ENCODE results near the gene UBP1.
"Not testable (repeated sequence)": the region's sequence is repeated elsewhere in the genome, so short reads cannot be mapped to it uniquely, and the experiment has no call there.

The UBP1 gene

DNA sequence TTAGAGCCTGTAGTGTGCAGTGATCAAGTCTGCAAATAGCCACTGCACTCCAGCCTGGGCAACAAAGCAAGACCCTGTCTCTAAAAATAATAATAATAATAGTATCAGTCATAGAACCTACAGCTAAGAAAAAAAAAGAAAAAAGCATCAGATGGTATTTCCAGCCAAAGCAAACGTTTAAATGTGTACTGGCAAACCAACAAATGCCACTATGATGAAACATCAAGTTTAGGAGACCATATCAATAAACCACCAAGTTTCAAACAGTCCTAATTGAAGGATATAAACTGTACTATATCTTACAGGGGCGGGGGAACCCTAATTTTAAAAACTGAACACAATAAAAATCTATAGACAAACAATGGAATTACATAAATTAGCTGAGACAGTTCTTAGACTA, 6.4 kb downstream of the UBP1 start:
- DNase-seq = no peak

- no peak for DNase-seq
Observed at GRCh38 chr3:33430571-33430970, 9.6 kb downstream of the UBP1 start.

- no peak for DNase-seq
Observed at GRCh38 chr3:33430061-33430460, 10.1 kb downstream of the UBP1 start.

DNA sequence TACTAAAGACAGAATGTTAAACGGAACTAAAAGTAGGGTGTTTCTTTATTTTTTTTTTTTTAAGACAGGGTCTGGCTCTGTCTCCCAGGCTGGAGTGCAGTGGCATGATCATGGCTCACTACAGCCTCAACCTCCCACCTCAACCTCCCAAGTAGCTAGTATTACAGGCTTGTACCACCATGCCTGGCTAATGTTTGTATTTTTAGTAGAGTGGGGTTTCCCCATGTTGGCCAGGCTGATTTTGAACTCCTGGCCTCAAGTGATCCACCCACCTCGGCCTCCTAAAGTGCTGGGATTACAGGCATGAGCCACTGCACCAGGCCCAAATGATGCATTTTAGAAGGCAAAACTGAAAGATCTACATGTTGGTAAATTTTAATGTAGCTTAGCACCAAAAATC, 10.9 kb downstream of the UBP1 start:
- DNase-seq = not testable (repeated sequence)

DNA sequence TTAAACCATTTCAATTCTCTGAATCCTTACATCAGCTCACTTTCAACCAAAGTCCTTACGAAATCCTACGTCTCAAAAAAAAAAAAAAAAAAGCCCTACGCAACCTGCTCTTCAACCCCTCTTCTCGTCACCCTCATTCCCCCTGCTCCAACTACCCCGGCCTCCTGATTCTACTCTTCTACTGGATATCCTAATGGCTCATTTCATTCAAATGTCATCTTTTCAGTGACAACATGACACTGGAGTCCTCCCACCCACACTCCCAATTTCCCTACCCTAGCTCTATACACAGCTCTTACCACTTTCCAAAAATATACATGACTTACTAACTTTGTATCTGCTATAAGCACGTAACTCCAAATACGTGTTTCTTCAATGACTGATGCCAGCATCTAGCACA, 11.5 kb downstream of the UBP1 start:
- DNase-seq = no peak

GRCh38 chr3:33426630-33427317, 13.4 kb downstream of the UBP1 start:
- DNase-seq = no peak

GRCh38 chr3:33426068-33426467, 14.1 kb downstream of the UBP1 start:
- DNase-seq = no peak

GRCh38 chr3:33425453-33425852, 14.8 kb downstream of the UBP1 start:
- no peak for DNase-seq

DNA sequence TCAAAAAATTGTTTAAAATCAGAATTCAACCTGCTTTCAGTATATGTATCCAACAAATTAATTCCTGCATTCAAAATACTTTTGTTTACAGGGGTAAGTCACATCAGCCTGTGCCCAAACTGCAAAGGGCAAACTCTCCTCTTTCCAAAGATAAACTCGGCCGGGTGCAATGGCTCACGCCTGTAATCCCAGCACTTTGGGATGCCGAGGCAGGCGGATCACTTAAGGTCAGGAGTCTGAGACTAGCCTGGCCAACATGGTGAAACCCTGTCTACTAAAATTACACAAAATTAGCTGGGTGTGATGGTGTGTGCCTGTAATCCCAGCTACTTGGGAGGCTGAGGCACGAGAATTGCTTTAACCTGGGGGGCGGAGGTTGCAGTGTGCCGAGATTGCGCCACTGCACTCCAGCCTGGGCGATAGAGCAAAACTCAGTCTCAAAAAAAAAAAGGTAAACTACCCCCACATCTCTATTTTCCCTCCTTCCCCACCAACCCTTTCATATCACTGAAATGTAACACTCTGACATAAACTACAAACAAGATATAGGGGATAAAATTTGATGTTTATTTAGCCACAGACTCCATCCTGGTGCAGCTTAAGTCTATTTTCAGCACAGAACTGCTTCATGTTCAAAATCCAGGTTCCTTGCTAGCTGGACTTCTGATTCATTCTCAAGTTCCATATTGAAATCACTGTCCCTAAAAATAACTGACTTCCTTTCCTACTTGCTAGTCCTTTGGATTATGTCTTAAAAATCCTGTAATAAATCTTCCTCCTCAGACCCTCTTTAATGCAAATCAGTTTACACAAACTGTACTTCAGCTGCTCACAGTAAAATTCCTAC, 15.4 kb downstream of the UBP1 start:
- DNase-seq = no peak

DNA sequence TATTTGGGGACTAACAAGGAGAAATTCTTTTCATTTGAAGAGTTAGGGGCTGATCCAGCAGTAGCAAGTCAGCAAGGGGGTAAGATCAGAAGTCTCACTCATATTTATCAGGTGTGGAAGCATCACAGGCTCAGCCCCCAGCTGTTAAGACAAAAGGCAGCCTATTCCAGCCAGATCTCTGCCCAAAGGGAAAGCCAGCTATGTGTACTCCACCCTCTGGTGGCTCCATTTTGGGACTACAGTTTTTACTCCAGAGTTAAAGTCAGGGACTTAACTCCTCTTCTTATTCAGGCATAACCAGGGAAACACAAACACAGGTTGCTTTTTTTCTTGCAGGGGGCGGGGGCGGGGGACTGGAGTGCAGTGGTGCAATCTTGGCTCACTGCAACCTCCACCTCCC, 19.2 kb downstream of the UBP1 start:
- DNase-seq = no peak

- DNase-seq = no peak
Observed at GRCh38 chr3:33419948-33420347, 20.3 kb downstream of the UBP1 start.

GRCh38 chr3:33417066-33417673, 23.0 kb downstream of the UBP1 start:
- DNase-seq = no peak

DNA sequence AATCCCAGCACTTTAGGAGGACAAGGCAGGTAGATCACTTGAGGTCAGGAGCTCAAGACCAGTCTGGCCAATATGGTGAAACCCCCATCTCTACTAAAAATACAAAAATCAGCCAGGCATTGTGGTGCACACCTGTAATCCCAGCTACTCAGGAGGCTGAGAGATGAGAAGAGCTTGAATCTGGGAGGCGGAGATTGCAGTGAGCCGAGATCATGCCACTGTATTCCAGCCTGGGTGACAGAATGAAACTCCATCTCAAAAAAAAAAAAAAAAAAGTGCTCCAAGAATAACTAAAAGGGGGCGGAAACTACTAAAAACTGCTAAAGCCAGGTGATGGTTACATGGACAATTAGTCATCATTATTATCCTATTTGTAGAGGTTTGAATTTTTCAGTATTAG, 29.4 kb downstream of the UBP1 start:
- not testable (repeated sequence) for DNase-seq

DNA sequence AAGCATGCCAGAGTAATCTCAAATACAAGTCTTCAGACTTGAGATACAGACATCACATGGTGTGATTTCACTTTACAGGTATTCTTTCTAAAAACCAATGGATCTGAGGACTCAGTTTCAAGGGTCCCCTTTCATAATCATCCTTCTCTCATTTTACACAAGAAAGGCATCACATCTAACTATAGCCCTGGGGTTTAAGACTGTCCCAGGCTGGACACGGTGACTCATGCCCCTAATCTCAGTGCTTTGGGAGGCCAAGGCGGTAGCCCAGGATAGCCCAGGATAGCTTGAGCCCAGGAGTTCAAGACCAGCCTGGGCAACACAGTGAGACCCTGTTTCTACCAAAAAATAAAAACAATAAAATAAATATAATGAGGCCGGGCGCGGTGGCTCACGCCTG, 36.4 kb downstream of the UBP1 start:
- no peak for DNase-seq

- no peak for DNase-seq
Observed at GRCh38 chr3:33402936-33403335, 37.3 kb downstream of the UBP1 start.

GRCh38 chr3:33401781-33402180, 38.4 kb downstream of the UBP1 start:
- DNase-seq = no peak

GRCh38 chr3:33398410-33398809, 41.8 kb downstream of the UBP1 start:
- DNase-seq = no peak

GRCh38 chr3:33395900-33396299, 44.3 kb downstream of the UBP1 start:
- DNase-seq = no peak

GRCh38 chr3:33394403-33395054, 45.7 kb downstream of the UBP1 start:
- no peak for DNase-seq

DNA sequence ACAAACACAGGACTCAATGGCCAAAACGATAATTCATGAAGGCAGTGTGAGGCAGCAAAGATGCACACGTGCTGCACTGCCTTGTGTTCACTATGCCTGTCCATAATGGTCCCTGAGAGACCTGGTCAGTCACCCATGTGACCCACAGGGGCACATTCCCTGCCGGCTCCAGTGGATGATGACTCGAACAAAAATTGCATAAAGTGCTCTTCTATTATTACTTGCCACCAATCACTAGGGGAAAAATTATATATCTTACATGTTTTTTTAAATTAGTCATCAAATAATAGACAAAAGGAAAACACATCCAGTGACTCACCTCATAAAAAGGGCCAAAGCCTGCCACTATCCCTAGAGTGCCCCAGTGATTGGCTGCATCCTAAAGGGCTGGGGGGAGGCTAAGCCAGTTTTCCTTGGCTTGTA, 47.5 kb downstream of the UBP1 start:
- no peak for DNase-seq

DNA sequence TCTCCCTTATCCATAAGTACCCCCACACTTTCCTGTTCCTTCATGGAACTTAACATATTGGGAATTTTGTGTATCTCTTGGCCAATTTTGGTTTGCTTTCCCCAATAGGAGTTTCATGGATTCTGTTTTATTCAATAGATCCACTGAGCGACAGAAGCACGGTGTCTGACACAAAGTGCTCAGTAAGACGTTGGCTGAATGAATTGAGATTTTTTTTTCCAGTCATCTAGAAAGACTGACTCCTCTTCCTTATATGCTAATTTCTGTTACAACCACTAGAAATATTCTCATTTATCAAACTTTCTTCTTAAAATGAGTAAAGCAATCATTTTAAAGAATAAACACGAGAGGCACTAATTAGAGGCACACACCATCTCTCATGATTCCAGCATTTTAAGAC, 48.1 kb downstream of the UBP1 start:
- no peak for DNase-seq

GRCh38 chr3:33391255-33391995, 48.8 kb downstream of the UBP1 start:
- no peak for DNase-seq

DNA sequence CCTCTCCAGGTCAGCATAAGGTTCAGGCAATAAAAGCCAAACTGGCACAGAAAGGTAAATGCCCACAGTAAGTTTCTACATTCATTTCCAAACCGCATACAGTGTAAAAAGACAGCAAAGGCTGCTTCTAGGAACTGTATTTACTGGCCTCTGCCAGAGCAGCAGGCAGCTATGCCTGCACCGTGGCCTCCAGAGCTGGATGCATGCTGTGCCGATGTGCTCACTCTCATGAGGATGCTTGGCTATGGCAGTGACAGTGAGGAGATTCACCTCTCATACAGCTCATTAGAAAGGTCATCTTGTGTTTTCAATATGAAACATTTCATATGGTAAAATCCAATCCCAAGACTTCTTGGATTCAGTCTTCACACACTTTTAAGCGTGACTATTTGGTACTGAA, 50.3 kb downstream of the UBP1 start:
- no peak for DNase-seq

Measured in activated effector memory CD4-positive, alpha-beta T cell treated with Interleukin-2 at 50 U/mL for 16 hours (primary cell).